Mucosa of descending colon (tissue), 3 donors: ENCODE measurements around the gene MTCL3.

Experiments
- ATAC-seq: fragments of 200-7000 bp; cut with Tn5 transposase; one replicate; pipeline ENCODE4 v1.9.1; 2020; ENCODE audit warnings: mild to moderate bottlenecking, moderate library complexity
- DNase-seq, 3 donors: peaks; one replicate each; pipeline ENCODE4 v3.0.0-alpha.2; 2020
- H3K36me3 ChIP-seq: fragments of 200-600 bp; one replicate; pipeline ENCODE4 v1.8.0; 2021; ENCODE audit warnings: low read depth, mild to moderate bottlenecking
- H3K4me1 ChIP-seq: fragments of 200-600 bp; one replicate; pipeline ENCODE4 v1.8.0; 2021; ENCODE audit warnings: low read depth, mild to moderate bottlenecking
- H3K4me3 ChIP-seq: fragments of 200-600 bp; one replicate; pipeline ENCODE4 v1.8.0; 2021; ENCODE audit warnings: mild to moderate bottlenecking
- H3K9me3 ChIP-seq: fragments of 200-600 bp; one replicate; pipeline ENCODE4 v1.8.0; 2021; ENCODE audit warnings: mild to moderate bottlenecking
- CTCF ChIP-seq: fragments of 200-600 bp; IDR thresholded peaks from one replicate; pipeline ENCODE4 v1.8.0; 2022; ENCODE audit warnings: antibody characterized with exemption, mild to moderate bottlenecking
- intact Hi-C, 2 donors: fragments of 100-400 bp; cut with DNase I in 1 of 2; cut with micrococcal nuclease in 1 of 2; formaldehyde crosslinking; loops; one replicate each; pipeline versions ENCODE4 v1.11.0 to v1.11.1; 2022; cut with DNase I, micrococcal nuclease
- donor health status: DM: no; HTN: no; CAD: no; lungs with moderate emphysema.
- donor health status: DM: no; HTN: no; CAD: no.
- donor health status: DM: no; HTN: yes; CAD: no.

The MTCL3 gene

DNA sequence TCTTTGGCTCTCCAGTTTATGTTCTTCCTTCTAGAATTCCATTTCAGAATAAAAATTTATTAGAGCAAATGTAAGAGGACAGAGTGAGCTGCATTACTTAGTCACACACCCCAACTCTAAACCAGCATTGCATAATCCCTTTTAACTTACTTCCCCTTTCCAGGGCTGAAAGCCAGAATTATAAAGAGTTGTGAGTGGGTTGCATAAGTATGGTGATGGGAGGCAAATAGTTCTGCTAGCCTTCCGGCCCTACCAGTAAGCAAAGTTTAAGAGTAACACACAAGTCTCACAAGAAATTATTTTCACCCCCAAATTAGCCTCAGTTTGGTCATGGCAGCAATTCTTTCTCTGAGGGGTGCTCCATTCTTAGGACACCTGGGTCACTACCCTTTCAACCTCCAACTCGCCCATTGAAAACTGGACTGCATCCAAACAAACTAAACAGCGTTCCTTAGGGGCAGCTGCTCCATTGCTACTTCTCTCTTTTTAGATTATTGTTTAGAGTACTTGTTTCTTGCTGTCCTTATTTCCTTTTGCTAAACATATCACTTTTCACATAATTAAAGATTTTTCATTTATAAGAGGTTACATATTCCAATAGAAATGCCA is 61.6 kb downstream of the MTCL3 start:
- Histone ChIP-seq H3K4me1 (no peaks in the 10 kb centered on the region), H3K36me3 (no peaks in the 10 kb centered on the region), H3K9me3 (no peaks in the 10 kb centered on the region), H3K4me3 (no peak overlapping the region)
- TF ChIP-seq CTCF: no peak
- no peak for DNase-seq
- ATAC-seq: peak; percentile 59
- intact Hi-C loops: no loop called here

GRCh38 chr6:127456465-127456864 is 62.7 kb downstream of the MTCL3 start:
- Histone ChIP-seq H3K36me3 (no peaks in the 10 kb centered on the region), H3K4me3 (no peak overlapping the region), H3K4me1 (no peaks in the 10 kb centered on the region), H3K9me3 (no peaks in the 10 kb centered on the region)
- DNase-seq (no peak), ATAC-seq (no peak)
- intact Hi-C loops: no loop called here
- TF ChIP-seq CTCF: no peak

DNA sequence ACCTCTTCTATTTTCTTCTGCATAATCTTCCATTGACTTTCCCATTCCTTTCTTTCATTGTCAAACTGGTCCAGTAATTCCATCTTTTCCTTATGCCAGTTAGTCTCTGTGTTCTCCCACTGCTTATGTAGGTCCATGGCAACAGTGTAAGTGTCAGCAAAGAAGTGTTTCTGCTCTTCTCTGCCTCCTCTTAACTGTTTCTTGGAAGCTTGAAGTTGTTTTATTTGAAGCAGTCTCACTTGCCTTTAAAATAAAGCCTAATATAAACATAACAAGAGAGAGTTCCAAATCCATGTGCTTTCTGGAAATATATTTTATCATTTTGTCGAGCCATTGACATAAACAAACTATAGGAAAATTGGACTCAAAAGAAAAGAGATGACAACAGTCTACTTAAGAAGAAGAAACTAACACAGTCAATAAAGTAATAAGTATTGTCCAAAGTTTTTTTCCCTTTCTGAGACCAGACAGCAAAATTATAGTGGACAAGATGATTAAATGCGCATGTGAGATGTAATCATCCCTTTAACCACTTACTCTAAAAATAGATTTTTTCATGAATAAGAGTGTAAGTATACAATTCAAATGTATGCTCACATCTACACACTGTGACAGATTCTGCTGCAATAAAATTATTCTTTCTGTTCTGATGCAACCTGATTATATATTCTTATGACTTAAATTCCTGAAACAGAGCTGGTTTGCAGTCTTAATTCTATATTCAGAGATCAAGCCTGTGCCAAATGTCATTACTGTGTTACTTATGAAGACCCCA is 65.1 kb downstream of the MTCL3 start:
- Histone ChIP-seq H3K9me3 (no peaks in the 10 kb centered on the region), H3K4me3 (no peak overlapping the region), H3K36me3 (no peaks in the 10 kb centered on the region), H3K4me1 (no peaks in the 10 kb centered on the region)
- intact Hi-C loops: no loop called here
- TF ChIP-seq CTCF: no peak
- ATAC-seq (no peak), DNase-seq (no peak)

DNA sequence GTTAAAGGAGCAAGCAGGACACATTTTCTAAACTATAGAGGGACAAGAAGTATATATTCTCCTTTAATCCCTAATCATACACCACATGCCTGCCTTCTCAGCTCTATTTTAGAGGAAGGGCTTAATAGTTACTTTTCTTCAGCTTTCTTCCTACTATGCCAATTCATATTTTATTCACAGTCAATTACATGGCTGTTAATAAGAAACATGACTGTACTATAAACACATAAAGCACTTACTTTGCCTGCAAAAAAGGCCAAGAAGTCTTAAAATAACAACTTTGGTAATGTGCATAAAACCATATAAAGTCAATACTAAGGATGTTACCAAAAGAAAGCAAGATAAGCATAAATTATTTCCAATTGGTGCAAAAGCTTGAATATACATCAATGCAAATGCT is 66.3 kb downstream of the MTCL3 start:
- intact Hi-C loops: no loop called here
- no peak for DNase-seq
- no peak for TF ChIP-seq CTCF
- H3K9me3 ChIP-seq: no peaks in the 10 kb centered on the region
- H3K4me3 ChIP-seq: no peak overlapping the region
- H3K36me3 ChIP-seq: no peaks in the 10 kb centered on the region
- no peak for ATAC-seq
- no peaks in the 10 kb centered on the region for H3K4me1 ChIP-seq

DNA sequence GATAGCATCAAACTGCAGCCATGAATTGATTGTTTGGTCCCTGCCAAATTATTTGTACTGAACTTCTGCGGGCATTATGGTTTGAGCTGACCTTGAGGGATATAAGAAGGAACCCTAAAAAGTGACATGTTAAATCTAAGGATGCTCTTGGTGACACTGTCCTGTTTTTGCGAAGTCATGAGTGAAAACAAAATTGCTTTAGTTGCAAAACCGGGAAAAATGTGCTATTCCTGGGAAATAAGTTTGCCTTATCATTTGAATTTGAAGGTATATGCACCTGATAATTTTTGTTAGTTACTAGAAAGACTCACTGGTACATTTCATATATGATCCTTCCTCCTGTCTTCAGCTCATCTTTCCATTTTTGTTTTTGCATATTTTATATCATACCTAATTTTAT is 67.7 kb downstream of the MTCL3 start:
- intact Hi-C loops: no loop called here
- TF ChIP-seq CTCF: no peak
- DNase-seq (no peak), ATAC-seq (no peak)
- H3K36me3 ChIP-seq: no peaks in the 10 kb centered on the region
- no peaks in the 10 kb centered on the region for H3K4me1 ChIP-seq
- no peaks in the 10 kb centered on the region for H3K9me3 ChIP-seq
- no peak overlapping the region for H3K4me3 ChIP-seq
